Mucosa of descending colon (tissue), 3 donors: ENCODE results near the gene CMSS1. TPM values are rescaled to one million over a fixed set of nuclear protein-coding genes. Genes with fewer than 3 reads are reported as not detected.

Experiments used
- ATAC-seq: fragments of 200-7000 bp; cut with Tn5 transposase; one replicate; pipeline ENCODE4 v1.9.1; 2020; ENCODE audit warnings: mild to moderate bottlenecking, moderate library complexity
- DNase-seq, 3 donors: peaks; one replicate each; pipeline ENCODE4 v3.0.0-alpha.2; 2020
- H3K36me3 ChIP-seq: fragments of 200-600 bp; one replicate; pipeline ENCODE4 v1.8.0; 2021; ENCODE audit warnings: low read depth, mild to moderate bottlenecking
- H3K4me1 ChIP-seq: fragments of 200-600 bp; one replicate; pipeline ENCODE4 v1.8.0; 2021; ENCODE audit warnings: low read depth, mild to moderate bottlenecking
- H3K4me3 ChIP-seq: fragments of 200-600 bp; one replicate; pipeline ENCODE4 v1.8.0; 2021; ENCODE audit warnings: mild to moderate bottlenecking
- H3K9me3 ChIP-seq: fragments of 200-600 bp; one replicate; pipeline ENCODE4 v1.8.0; 2021; ENCODE audit warnings: mild to moderate bottlenecking
- CTCF ChIP-seq: fragments of 200-600 bp; IDR thresholded peaks from one replicate; pipeline ENCODE4 v1.8.0; 2022; ENCODE audit warnings: antibody characterized with exemption, mild to moderate bottlenecking
- intact Hi-C, 2 donors: fragments of 100-400 bp; cut with DNase I in 1 of 2; cut with micrococcal nuclease in 1 of 2; formaldehyde crosslinking; loops; one replicate each; pipeline versions ENCODE4 v1.11.0 to v1.11.1; 2022; cut with DNase I, micrococcal nuclease
- total RNA-seq, 3 donors: library from RNA; stranded (reverse); fragmentation: NEBNext Ultra II Directional in 2 of 3; extraction: Animal tissue kit (Norgen Biotek cat#: 25700) in 2 of 3; gene quantifications; one replicate each; pipeline versions ENCODE4 v1.2.1 to v1.2.4, GENCODE V29; 2021 to 2023
- donor health status: DM: no; HTN: no; CAD: no; lungs with moderate emphysema.
- donor health status: DM: no; HTN: no; CAD: no.
- donor health status: DM: no; HTN: yes; CAD: no.

CMSS1 gene
- total RNA-seq, 3 donors from 2014 or later, result 9.6 to 24.2 (median 13.8) TPM

- no peaks in the 10 kb centered on the region for H3K9me3 ChIP-seq
- H3K36me3 ChIP-seq, result no peaks in the 10 kb centered on the region
- H3K4me1 ChIP-seq, result no peaks in the 10 kb centered on the region
- DNase-seq (no peak), ATAC-seq (peak; percentile 25)
- H3K4me3 ChIP-seq, result no peak overlapping the region
- no peak for TF ChIP-seq CTCF
- intact Hi-C loops, result no loop called here
These were observed 43.2 kb upstream of the CMSS1 start for GRCh38 chr3:99774467-99774866.

- intact Hi-C loops, result no loop called here
- no peak for DNase-seq
- H3K4me1 ChIP-seq, result no peaks in the 10 kb centered on the region
- no peaks in the 10 kb centered on the region for H3K36me3 ChIP-seq
- ATAC-seq, result no peak
- H3K9me3 ChIP-seq, result no peaks in the 10 kb centered on the region
- no peak overlapping the region for H3K4me3 ChIP-seq
- no peak for TF ChIP-seq CTCF
These were observed 41.0 kb upstream of the CMSS1 start for GRCh38 chr3:99776516-99777209.

- Histone ChIP-seq H3K36me3 (no peaks in the 10 kb centered on the region), H3K4me3 (no peak overlapping the region), H3K4me1 (no peaks in the 10 kb centered on the region), H3K9me3 (no peaks in the 10 kb centered on the region)
- intact Hi-C loops, result no loop called here
- DNase-seq (no peak), ATAC-seq (no peak)
- no peak for TF ChIP-seq CTCF
These were observed 40.5 kb upstream of the CMSS1 start for GRCh38 chr3:99777210-99777549.

GRCh38 chr3:99777708-99778107 is 40.0 kb upstream of the CMSS1 start:
- H3K36me3 ChIP-seq, result no peaks in the 10 kb centered on the region
- TF ChIP-seq CTCF, result no peak
- intact Hi-C loops, result no loop called here
- H3K4me3 ChIP-seq, result no peak overlapping the region
- ATAC-seq (no peak), DNase-seq (no peak)
- no peaks in the 10 kb centered on the region for H3K4me1 ChIP-seq
- H3K9me3 ChIP-seq, result no peaks in the 10 kb centered on the region

GRCh38 chr3:99780749-99781148 is 36.9 kb upstream of the CMSS1 start:
- no peak for TF ChIP-seq CTCF
- ATAC-seq (no peak), DNase-seq (no peak)
- Histone ChIP-seq H3K36me3 (no peaks in the 10 kb centered on the region), H3K4me3 (no peak overlapping the region), H3K9me3 (no peaks in the 10 kb centered on the region), H3K4me1 (no peaks in the 10 kb centered on the region)
- intact Hi-C loops, result no loop called here

GRCh38 chr3:99781761-99782160 is 35.9 kb upstream of the CMSS1 start:
- H3K9me3 ChIP-seq, result no peaks in the 10 kb centered on the region
- no peaks in the 10 kb centered on the region for H3K36me3 ChIP-seq
- ATAC-seq, result no peak
- DNase-seq, result no peak
- no peaks in the 10 kb centered on the region for H3K4me1 ChIP-seq
- no peak for TF ChIP-seq CTCF
- intact Hi-C loops, result no loop called here
- no peak overlapping the region for H3K4me3 ChIP-seq
